Breast epithelium (tissue), 4 donors: ENCODE results near the gene BAZ2B. TPM values are rescaled to one million over a fixed set of nuclear protein-coding genes. Genes with fewer than 3 reads are reported as not detected.

Experiments used
- DNase-seq, 2 donors: peaks; one replicate each; pipeline ENCODE4 v3.0.0-alpha.2; 2019; ENCODE audit warnings: low spot score in 2 of 2
- H3K27ac ChIP-seq, 2 donors: fragments of 200-600 bp; sonication (generic) in 1 of 2; one replicate each; pipeline ENCODE4 v1.5.1; 2016 to 2019; ENCODE audit warnings: mild to moderate bottlenecking in 1 of 2
- H3K27me3 ChIP-seq, 2 donors: fragments of 200-600 bp; sonication (generic) in 1 of 2; one replicate each; pipeline versions ENCODE4 v1.5.1 to v1.6.0; 2017 to 2019; ENCODE audit warnings: control low read depth in 1 of 2, mild to moderate bottlenecking in 1 of 2
- H3K36me3 ChIP-seq: fragments of 200-600 bp; one replicate; pipeline ENCODE4 v1.5.1; 2019
- H3K4me1 ChIP-seq, 2 donors: fragments of 200-600 bp; sonication (generic); one replicate each; pipeline ENCODE4 v1.5.1; 2016 to 2019; ENCODE audit warnings: control low read depth in 1 of 2
- H3K4me3 ChIP-seq, 3 donors: fragments of 200-600 bp; sonication (generic); 1 replicate in 2 of 3; 2 replicates in 1 of 3; pipeline ENCODE4 v1.5.1; 2016 to 2019; ENCODE audit warnings: mild to moderate bottlenecking in 3 of 3, moderate library complexity in 2 of 3
- H3K9me3 ChIP-seq, 2 donors: fragments of 200-600 bp; sonication (generic) in 1 of 2; one replicate each; pipeline ENCODE4 v1.5.1; 2016 to 2019; ENCODE audit warnings: control low read depth in 1 of 2
- CTCF ChIP-seq, 3 donors: fragments of 450-650 bp; IDR thresholded peaks; one replicate each; pipeline ENCODE4 v1.5.1; 2016 to 2017; ENCODE audit warnings: antibody characterized with exemption in 3 of 3, mild to moderate bottlenecking in 3 of 3, moderate library complexity in 3 of 3
- POLR2A ChIP-seq: fragments of 450-650 bp; IDR thresholded peaks from one replicate; pipeline ENCODE4 v1.6.1; 2016; ENCODE audit warnings: antibody characterized with exemption, mild to moderate bottlenecking, moderate library complexity
- POLR2AphosphoS5 ChIP-seq, 3 donors: sonication (generic); formaldehyde crosslinking; IDR thresholded peaks; one replicate each; pipeline ENCODE4 v1.6.1; 2017; ENCODE audit warnings: antibody characterized with exemption in 3 of 3
- intact Hi-C: fragments of 100-400 bp; cut with DNase I; formaldehyde crosslinking; loops from one replicate; pipeline ENCODE4 v1.15.1; 2023; ENCODE audit warnings: low total_unique reads
- total RNA-seq, 3 donors: library from RNA; depleted of rRNA; stranded (reverse); fragments of >200 nt; gene quantifications; one replicate each; pipeline ENCODE4 v1.1.0, GENCODE V29; 2016

BAZ2B gene
- total RNA-seq, 3 donors from 2014 or later, result 86.1 to 250 (median 143) TPM

- Histone ChIP-seq H3K4me1 (no peaks in the 10 kb centered on the region), H3K27ac (no peak overlapping the region), H3K4me3 (no peak overlapping the region), H3K9me3 (no peaks in the 10 kb centered on the region), H3K36me3 (no peaks in the 10 kb centered on the region), H3K27me3 (no peaks in the 10 kb centered on the region)
- intact Hi-C loops, result no loop called here
- no peak for DNase-seq
- TF ChIP-seq POLR2A, result no peak
- no peak for TF ChIP-seq POLR2AphosphoS5 (IDR thresholded peaks at IDR 0.05)
- TF ChIP-seq CTCF (IDR thresholded peaks at IDR 0.05), result no peak
Measured at GRCh38 chr2:159564081-159564480, 52.3 kb downstream of the BAZ2B start.

- H3K4me1 ChIP-seq, result no peaks in the 10 kb centered on the region
- no peak overlapping the region for H3K27ac ChIP-seq
- intact Hi-C loops, result no loop called here
- H3K36me3 ChIP-seq, result no peaks in the 10 kb centered on the region
- H3K9me3 ChIP-seq, result no peaks in the 10 kb centered on the region
- TF ChIP-seq CTCF (IDR thresholded peaks at IDR 0.05), result no peak
- no peak for TF ChIP-seq POLR2A
- TF ChIP-seq POLR2AphosphoS5 (IDR thresholded peaks at IDR 0.05), result no peak
- no peaks in the 10 kb centered on the region for H3K27me3 ChIP-seq
- H3K4me3 ChIP-seq, result no peak overlapping the region
- no peak for DNase-seq
Measured at GRCh38 chr2:159562248-159562647, 54.1 kb downstream of the BAZ2B start.

- intact Hi-C loops, result no loop called here
- no peaks in the 10 kb centered on the region for H3K36me3 ChIP-seq
- no peaks in the 10 kb centered on the region for H3K27me3 ChIP-seq
- H3K4me1 ChIP-seq, result no peaks in the 10 kb centered on the region
- TF ChIP-seq CTCF (IDR thresholded peaks at IDR 0.05) (no peak), POLR2A (no peak), POLR2AphosphoS5 (IDR thresholded peaks at IDR 0.05) (no peak)
- H3K27ac ChIP-seq, result no peak overlapping the region
- no peaks in the 10 kb centered on the region for H3K9me3 ChIP-seq
- no peak for DNase-seq
- H3K4me3 ChIP-seq, result no peak overlapping the region
Measured at GRCh38 chr2:159561786-159562185, 54.6 kb downstream of the BAZ2B start.

GRCh38 chr2:159561242-159561641 lies 55.1 kb downstream of the BAZ2B start:
- intact Hi-C loops, result no loop called here
- no peaks in the 10 kb centered on the region for H3K36me3 ChIP-seq
- no peak overlapping the region for H3K4me3 ChIP-seq
- H3K27me3 ChIP-seq, result no peaks in the 10 kb centered on the region
- TF ChIP-seq CTCF (IDR thresholded peaks at IDR 0.05) (no peak), POLR2A (no peak), POLR2AphosphoS5 (IDR thresholded peaks at IDR 0.05) (no peak)
- H3K27ac ChIP-seq, result no peak overlapping the region
- no peaks in the 10 kb centered on the region for H3K4me1 ChIP-seq
- no peaks in the 10 kb centered on the region for H3K9me3 ChIP-seq
- DNase-seq, result no peak

GRCh38 chr2:159559034-159559433 lies 57.3 kb downstream of the BAZ2B start:
- TF ChIP-seq POLR2AphosphoS5 (IDR thresholded peaks at IDR 0.05) (no peak), CTCF (IDR thresholded peaks at IDR 0.05) (no peak), POLR2A (no peak)
- no peak overlapping the region for H3K27ac ChIP-seq
- no peaks in the 10 kb centered on the region for H3K27me3 ChIP-seq
- H3K36me3 ChIP-seq, result no peaks in the 10 kb centered on the region
- no peaks in the 10 kb centered on the region for H3K4me1 ChIP-seq
- intact Hi-C loops, result no loop called here
- no peak for DNase-seq
- no peak overlapping the region for H3K4me3 ChIP-seq
- H3K9me3 ChIP-seq, result no peaks in the 10 kb centered on the region
